C4-2B (cell line): ENCODE data around the gene KIR2DL4.

Source experiments
- H3K27ac ChIP-seq: fragments of 450-650 bp; 2 replicates; pipeline ENCODE4 v1.5.1; 2017
- CTCF ChIP-seq: fragments of 450-650 bp; conservative IDR thresholded peaks from 2 replicates; pipeline ENCODE4 v1.5.1; 2017; ENCODE audit warnings: mild to moderate bottlenecking
- ZFX ChIP-seq: fragments of 450-650 bp; IDR thresholded peaks from 2 replicates; pipeline ENCODE4 v1.6.1; 2017

The KIR2DL4 gene

GRCh38 chr19:54790711-54791110 lies 12.7 kb upstream of the KIR2DL4 start:
- no peak for TF ChIP-seq CTCF
- TF ChIP-seq ZFX: no peak
- H3K27ac ChIP-seq: no peak overlapping the region

GRCh38 chr19:54791476-54791875 lies 11.9 kb upstream of the KIR2DL4 start:
- H3K27ac ChIP-seq: no peak overlapping the region
- TF ChIP-seq ZFX (no peak), CTCF (no peak)

GRCh38 chr19:54792814-54793213 lies 10.6 kb upstream of the KIR2DL4 start:
- H3K27ac ChIP-seq: no peak overlapping the region
- TF ChIP-seq ZFX (no peak), CTCF (no peak)

GRCh38 chr19:54795758-54796157 lies 7.7 kb upstream of the KIR2DL4 start:
- no peak overlapping the region for H3K27ac ChIP-seq
- TF ChIP-seq ZFX: no peak
- TF ChIP-seq CTCF: no peak

GRCh38 chr19:54804101-54804500 lies 691 bp downstream of the KIR2DL4 start:
- H3K27ac ChIP-seq: no peak overlapping the region
- TF ChIP-seq ZFX: no peak
- no peak for TF ChIP-seq CTCF

GRCh38 chr19:54804571-54804970 lies 1.2 kb downstream of the KIR2DL4 start:
- no peak overlapping the region for H3K27ac ChIP-seq
- TF ChIP-seq CTCF (no peak), ZFX (no peak)

GRCh38 chr19:54805665-54806515 lies 2.5 kb downstream of the KIR2DL4 start:
- H3K27ac ChIP-seq: no peak overlapping the region
- TF ChIP-seq CTCF (no peak), ZFX (no peak)
